ENCODE results near the gene AKAP10.

Gene AKAP10

GRCh38 chr17:19883537-19884215 is 94.0 kb downstream of the AKAP10 start:
- Histone ChIP-seq H3F3A (ENCODE audit: insufficient read depth) (no peaks in the 10 kb centered on the region), H4K20me1 (ENCODE audit: low read depth, low read length) (no peaks in the 10 kb centered on the region), H3K9me3 (ENCODE audit: insufficient read depth, low read length) (no peaks in the 10 kb centered on the region), H3K9ac (ENCODE audit: low read length) (no peak overlapping the region), H3K27ac (ENCODE audit: low read depth, low read length) (no peak overlapping the region), H3K79me2 (ENCODE audit: insufficient read depth, low read length) (no peaks in the 10 kb centered on the region), H3K36me3 (ENCODE audit: low read length) (no peaks in the 10 kb centered on the region), H3K9me2 (replicated peaks; ENCODE audit: insufficient read depth, low read length) (no peaks in the 10 kb centered on the region), H2AFZ (ENCODE audit: low read depth, low read length, severe bottlenecking) (no peak overlapping the region), H3K27me3 (ENCODE audit: low read length) (no peaks in the 10 kb centered on the region), H3K4me3 (ENCODE audit: insufficient read depth, low read length, poor library complexity, severe bottlenecking) (no peak overlapping the region), H3K4me2 (ENCODE audit: low read depth, low read length, poor library complexity, severe bottlenecking) (no peak overlapping the region)
- TF ChIP-seq CTCF (IDR thresholded peaks at IDR 0.05; ENCODE audit: insufficient read depth, low read length, poor library complexity, severe bottlenecking) (no peak), EZH2phosphoT487 (conservative IDR thresholded peaks at IDR 0.05; ENCODE audit: low read length) (no peak)

- H3K27me3 ChIP-seq (ENCODE audit: low read length), result no peaks in the 10 kb centered on the region
- TF ChIP-seq CTCF (IDR thresholded peaks at IDR 0.05; ENCODE audit: insufficient read depth, low read length, poor library complexity, severe bottlenecking) (no peak), EZH2phosphoT487 (conservative IDR thresholded peaks at IDR 0.05; ENCODE audit: low read length) (no peak)
- H3K4me3 ChIP-seq (ENCODE audit: insufficient read depth, low read length, poor library complexity, severe bottlenecking), result no peak overlapping the region
- H3K27ac ChIP-seq (ENCODE audit: low read depth, low read length), result no peak overlapping the region
- no peak overlapping the region for H3K4me2 ChIP-seq (ENCODE audit: low read depth, low read length, poor library complexity, severe bottlenecking)
- no peaks in the 10 kb centered on the region for H3K9me3 ChIP-seq (ENCODE audit: insufficient read depth, low read length)
- no peaks in the 10 kb centered on the region for H3K79me2 ChIP-seq (ENCODE audit: insufficient read depth, low read length)
- H3K36me3 ChIP-seq (ENCODE audit: low read length), result no peaks in the 10 kb centered on the region
- H3K9ac ChIP-seq (ENCODE audit: low read length), result no peak overlapping the region
- no peaks in the 10 kb centered on the region for H3K9me2 ChIP-seq (replicated peaks; ENCODE audit: insufficient read depth, low read length)
- no peaks in the 10 kb centered on the region for H3F3A ChIP-seq (ENCODE audit: insufficient read depth)
- H4K20me1 ChIP-seq (ENCODE audit: low read depth, low read length), result no peaks in the 10 kb centered on the region
- H2AFZ ChIP-seq (ENCODE audit: low read depth, low read length, severe bottlenecking), result no peak overlapping the region
Observed at GRCh38 chr17:19880393-19880792, 97.2 kb downstream of the AKAP10 start.

- H3K4me2 ChIP-seq (ENCODE audit: low read depth, low read length, poor library complexity, severe bottlenecking), result no peak overlapping the region
- no peaks in the 10 kb centered on the region for H3K36me3 ChIP-seq (ENCODE audit: low read length)
Observed at GRCh38 chr17:19877364-19877945, 100.2 kb downstream of the AKAP10 start.

More at GRCh38 chr17:19877364-19877945, 100.2 kb downstream of the AKAP10 start:
- TF ChIP-seq EZH2phosphoT487 (conservative IDR thresholded peaks at IDR 0.05; ENCODE audit: low read length) (no peak), CTCF (IDR thresholded peaks at IDR 0.05; ENCODE audit: insufficient read depth, low read length, poor library complexity, severe bottlenecking) (no peak)
- no peaks in the 10 kb centered on the region for H3F3A ChIP-seq (ENCODE audit: insufficient read depth)
- no peak overlapping the region for H3K27ac ChIP-seq (ENCODE audit: low read depth, low read length)
- no peaks in the 10 kb centered on the region for H3K27me3 ChIP-seq (ENCODE audit: low read length)
- no peaks in the 10 kb centered on the region for H3K79me2 ChIP-seq (ENCODE audit: insufficient read depth, low read length)
- no peaks in the 10 kb centered on the region for H3K9me2 ChIP-seq (replicated peaks; ENCODE audit: insufficient read depth, low read length)
- H3K9me3 ChIP-seq (ENCODE audit: insufficient read depth, low read length), result no peaks in the 10 kb centered on the region
- H3K9ac ChIP-seq (ENCODE audit: low read length), result no peak overlapping the region
- no peaks in the 10 kb centered on the region for H4K20me1 ChIP-seq (ENCODE audit: low read depth, low read length)
- H3K4me3 ChIP-seq (ENCODE audit: insufficient read depth, low read length, poor library complexity, severe bottlenecking), result no peak overlapping the region
- H2AFZ ChIP-seq (ENCODE audit: low read depth, low read length, severe bottlenecking), result no peak overlapping the region

Measured in SU-DHL-6 (cell line).